ENCODE measurements around the gene TXK.

Gene TXK

DNA sequence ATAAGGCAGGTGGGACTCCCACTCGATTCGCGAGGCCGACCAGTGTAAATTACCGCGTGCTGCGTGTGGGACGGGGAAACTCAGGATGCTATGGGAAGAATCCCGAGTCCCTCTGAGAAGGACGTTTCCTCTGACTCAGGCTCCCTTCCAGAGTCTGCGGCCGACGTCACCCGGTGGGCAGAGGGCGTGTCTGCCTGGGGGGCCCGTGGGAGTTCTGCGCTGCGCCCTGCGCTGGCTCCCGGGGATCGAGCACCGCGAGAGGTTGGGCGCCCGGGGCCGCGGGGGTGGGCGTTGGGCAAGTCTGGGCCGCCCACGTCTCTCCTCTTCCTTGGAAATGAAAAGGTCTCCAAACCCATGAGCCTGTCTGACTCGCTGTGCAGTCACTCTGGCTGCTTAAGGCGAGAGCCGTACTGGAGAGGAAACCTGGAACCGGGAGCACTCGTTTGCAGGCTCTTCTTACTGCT is 116.9 kb downstream of the TXK start:
- H3K4me3 ChIP-seq (ENCODE audit: low read depth, low read length): peak overlapping the region; percentile 81
- no peaks in the 10 kb centered on the region for H3K4me1 ChIP-seq (ENCODE audit: control insufficient read depth, insufficient read depth, low read length)
- POLR2A ChIA-PET: no interaction called here
- no peaks in the 10 kb centered on the region for H3K9me3 ChIP-seq (ENCODE audit: control insufficient read depth, insufficient read depth, low read depth, low read length)
- CTCF ChIA-PET: interaction anchor here (1.4 kb wide), 1 partner anchor 68 kb away, joined by 3 read pairs; no protein-coding TSS in a partner anchor
- H3K27ac ChIP-seq (ENCODE audit: extremely low read depth, low read depth, low read length): peak overlapping the region; percentile 76
- no peaks in the 10 kb centered on the region for H3K36me3 ChIP-seq (ENCODE audit: control insufficient read depth in 2 of 2, insufficient read depth in 1 of 2, low read length in 2 of 2)
- TF ChIP-seq, protein P1, sequence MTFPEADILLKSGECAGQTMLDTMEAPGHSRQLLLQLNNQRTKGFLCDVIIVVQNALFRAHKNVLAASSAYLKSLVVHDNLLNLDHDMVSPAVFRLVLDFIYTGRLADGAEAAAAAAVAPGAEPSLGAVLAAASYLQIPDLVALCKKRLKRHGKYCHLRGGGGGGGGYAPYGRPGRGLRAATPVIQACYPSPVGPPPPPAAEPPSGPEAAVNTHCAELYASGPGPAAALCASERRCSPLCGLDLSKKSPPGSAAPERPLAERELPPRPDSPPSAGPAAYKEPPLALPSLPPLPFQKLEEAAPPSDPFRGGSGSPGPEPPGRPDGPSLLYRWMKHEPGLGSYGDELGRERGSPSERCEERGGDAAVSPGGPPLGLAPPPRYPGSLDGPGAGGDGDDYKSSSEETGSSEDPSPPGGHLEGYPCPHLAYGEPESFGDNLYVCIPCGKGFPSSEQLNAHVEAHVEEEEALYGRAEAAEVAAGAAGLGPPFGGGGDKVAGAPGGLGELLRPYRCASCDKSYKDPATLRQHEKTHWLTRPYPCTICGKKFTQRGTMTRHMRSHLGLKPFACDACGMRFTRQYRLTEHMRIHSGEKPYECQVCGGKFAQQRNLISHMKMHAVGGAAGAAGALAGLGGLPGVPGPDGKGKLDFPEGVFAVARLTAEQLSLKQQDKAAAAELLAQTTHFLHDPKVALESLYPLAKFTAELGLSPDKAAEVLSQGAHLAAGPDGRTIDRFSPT (tag by site-specific recombination; IDR thresholded peaks at IDR 0.05): no peak
- TF ChIP-seq ZNF521 (tag by site-specific recombination; IDR thresholded peaks at IDR 0.05) (no peak), EGR2 (tag by site-specific recombination; IDR thresholded peaks at IDR 0.05; ENCODE audit: low read depth) (peak; percentile 88), SP3 (tag by site-specific recombination; IDR thresholded peaks at IDR 0.05) (0 out of 2 replicates have a peak, but pooled peaks have one; percentile 26), ZBTB8A (tag by site-specific recombination; IDR thresholded peaks at IDR 0.05) (peak; percentile 66), ZNF510 (tag by site-specific recombination; IDR thresholded peaks at IDR 0.05; ENCODE audit: insufficient replicate concordance) (no peak), ZNF202 (tag by site-specific recombination; IDR thresholded peaks at IDR 0.05; ENCODE audit: borderline replicate concordance) (no peak), ZNF155 (tag by site-specific recombination; IDR thresholded peaks at IDR 0.05) (no peak), ZNF776 (tag by site-specific recombination; IDR thresholded peaks at IDR 0.05; ENCODE audit: borderline replicate concordance) (no peak), ZNF792 (tag by site-specific recombination; IDR thresholded peaks at IDR 0.05) (no peak), ZSCAN30 (tag by site-specific recombination; IDR thresholded peaks at IDR 0.05) (no peak), GLIS2 (tag by site-specific recombination; IDR thresholded peaks at IDR 0.05) (peak; percentile 87), ZNF24 (tag by site-specific recombination; IDR thresholded peaks at IDR 0.05) (0 out of 2 replicates have a peak, but pooled peaks have one; percentile 42), FEZF1 (tag by site-specific recombination; IDR thresholded peaks at IDR 0.05) (no peak), ZNF394 (tag by site-specific recombination; IDR thresholded peaks at IDR 0.05; ENCODE audit: borderline replicate concordance) (no peak), SP2 (tag by site-specific recombination; IDR thresholded peaks at IDR 0.05) (peak; percentile 53; the same call in 1 of the 2 replicates), ZBTB48 (tag by site-specific recombination; IDR thresholded peaks at IDR 0.05) (0 out of 2 replicates have a peak, but pooled peaks have one; percentile 9), ZNF747 (tag by site-specific recombination; IDR thresholded peaks at IDR 0.05) (no peak), ZNF621 (tag by site-specific recombination; IDR thresholded peaks at IDR 0.05) (no peak), SP7 (tag by site-specific recombination; IDR thresholded peaks at IDR 0.05) (no peak), KLF1 (tag by site-specific recombination; IDR thresholded peaks at IDR 0.05) (0 out of 2 replicates have a peak, but pooled peaks have one; percentile 33), ZNF214 (tag by site-specific recombination; IDR thresholded peaks at IDR 0.05; ENCODE audit: borderline replicate concordance) (no peak), ZNF658 (tag by site-specific recombination; IDR thresholded peaks at IDR 0.05) (no peak)
- TF ChIP-seq, protein P2, sequence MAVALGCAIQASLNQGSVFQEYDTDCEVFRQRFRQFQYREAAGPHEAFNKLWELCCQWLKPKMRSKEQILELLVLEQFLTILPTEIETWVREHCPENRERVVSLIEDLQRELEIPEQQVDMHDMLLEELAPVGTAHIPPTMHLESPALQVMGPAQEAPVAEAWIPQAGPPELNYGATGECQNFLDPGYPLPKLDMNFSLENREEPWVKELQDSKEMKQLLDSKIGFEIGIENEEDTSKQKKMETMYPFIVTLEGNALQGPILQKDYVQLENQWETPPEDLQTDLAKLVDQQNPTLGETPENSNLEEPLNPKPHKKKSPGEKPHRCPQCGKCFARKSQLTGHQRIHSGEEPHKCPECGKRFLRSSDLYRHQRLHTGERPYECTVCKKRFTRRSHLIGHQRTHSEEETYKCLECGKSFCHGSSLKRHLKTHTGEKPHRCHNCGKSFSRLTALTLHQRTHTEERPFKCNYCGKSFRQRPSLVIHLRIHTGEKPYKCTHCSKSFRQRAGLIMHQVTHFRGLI (tag by site-specific recombination; IDR thresholded peaks at IDR 0.05): peak; percentile 92
- TF ChIP-seq, protein P3, sequence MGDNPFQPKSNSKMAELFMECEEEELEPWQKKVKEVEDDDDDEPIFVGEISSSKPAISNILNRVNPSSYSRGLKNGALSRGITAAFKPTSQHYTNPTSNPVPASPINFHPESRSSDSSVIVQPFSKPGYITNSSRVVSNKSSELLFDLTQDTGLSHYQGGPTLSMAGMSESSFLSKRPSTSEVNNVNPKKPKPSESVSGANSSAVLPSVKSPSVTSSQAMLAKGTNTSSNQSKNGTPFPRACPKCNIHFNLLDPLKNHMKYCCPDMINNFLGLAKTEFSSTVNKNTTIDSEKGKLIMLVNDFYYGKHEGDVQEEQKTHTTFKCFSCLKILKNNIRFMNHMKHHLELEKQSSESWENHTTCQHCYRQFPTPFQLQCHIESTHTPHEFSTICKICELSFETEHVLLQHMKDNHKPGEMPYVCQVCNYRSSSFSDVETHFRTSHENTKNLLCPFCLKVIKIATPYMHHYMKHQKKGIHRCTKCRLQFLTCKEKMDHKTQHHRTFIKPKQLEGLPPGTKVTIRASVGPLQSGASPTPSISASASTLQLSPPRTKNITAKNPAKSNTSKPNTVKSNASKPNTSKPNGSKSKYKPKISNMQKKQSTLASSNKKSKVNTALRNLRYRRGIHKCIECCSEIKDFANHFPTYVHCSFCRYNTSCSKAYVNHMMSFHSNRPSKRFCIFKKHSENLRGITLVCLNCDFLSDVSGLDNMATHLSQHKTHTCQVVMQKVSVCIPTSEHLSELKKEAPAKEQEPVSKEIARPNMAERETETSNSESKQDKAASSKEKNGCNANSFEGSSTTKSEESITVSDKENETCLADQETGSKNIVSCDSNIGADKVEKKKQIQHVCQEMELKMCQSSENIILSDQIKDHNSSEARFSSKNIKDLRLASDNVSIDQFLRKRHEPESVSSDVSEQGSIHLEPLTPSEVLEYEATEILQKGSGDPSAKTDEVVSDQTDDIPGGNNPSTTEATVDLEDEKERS (tag by site-specific recombination; IDR thresholded peaks at IDR 0.05): no peak
- TF ChIP-seq, protein P4, sequence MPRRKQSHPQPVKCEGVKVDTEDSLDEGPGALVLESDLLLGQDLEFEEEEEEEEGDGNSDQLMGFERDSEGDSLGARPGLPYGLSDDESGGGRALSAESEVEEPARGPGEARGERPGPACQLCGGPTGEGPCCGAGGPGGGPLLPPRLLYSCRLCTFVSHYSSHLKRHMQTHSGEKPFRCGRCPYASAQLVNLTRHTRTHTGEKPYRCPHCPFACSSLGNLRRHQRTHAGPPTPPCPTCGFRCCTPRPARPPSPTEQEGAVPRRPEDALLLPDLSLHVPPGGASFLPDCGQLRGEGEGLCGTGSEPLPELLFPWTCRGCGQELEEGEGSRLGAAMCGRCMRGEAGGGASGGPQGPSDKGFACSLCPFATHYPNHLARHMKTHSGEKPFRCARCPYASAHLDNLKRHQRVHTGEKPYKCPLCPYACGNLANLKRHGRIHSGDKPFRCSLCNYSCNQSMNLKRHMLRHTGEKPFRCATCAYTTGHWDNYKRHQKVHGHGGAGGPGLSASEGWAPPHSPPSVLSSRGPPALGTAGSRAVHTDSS (tag by site-specific recombination; IDR thresholded peaks at IDR 0.05): no peak
- TF ChIP-seq, protein P5, sequence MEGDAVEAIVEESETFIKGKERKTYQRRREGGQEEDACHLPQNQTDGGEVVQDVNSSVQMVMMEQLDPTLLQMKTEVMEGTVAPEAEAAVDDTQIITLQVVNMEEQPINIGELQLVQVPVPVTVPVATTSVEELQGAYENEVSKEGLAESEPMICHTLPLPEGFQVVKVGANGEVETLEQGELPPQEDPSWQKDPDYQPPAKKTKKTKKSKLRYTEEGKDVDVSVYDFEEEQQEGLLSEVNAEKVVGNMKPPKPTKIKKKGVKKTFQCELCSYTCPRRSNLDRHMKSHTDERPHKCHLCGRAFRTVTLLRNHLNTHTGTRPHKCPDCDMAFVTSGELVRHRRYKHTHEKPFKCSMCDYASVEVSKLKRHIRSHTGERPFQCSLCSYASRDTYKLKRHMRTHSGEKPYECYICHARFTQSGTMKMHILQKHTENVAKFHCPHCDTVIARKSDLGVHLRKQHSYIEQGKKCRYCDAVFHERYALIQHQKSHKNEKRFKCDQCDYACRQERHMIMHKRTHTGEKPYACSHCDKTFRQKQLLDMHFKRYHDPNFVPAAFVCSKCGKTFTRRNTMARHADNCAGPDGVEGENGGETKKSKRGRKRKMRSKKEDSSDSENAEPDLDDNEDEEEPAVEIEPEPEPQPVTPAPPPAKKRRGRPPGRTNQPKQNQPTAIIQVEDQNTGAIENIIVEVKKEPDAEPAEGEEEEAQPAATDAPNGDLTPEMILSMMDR (tag by site-specific recombination; IDR thresholded peaks at IDR 0.05): no peak

Data from HEK293 (cell line).